Right lobe of liver (tissue), 6 donors: ENCODE measurements around the gene ARHGAP27. TPM values are rescaled to one million over a fixed set of nuclear protein-coding genes. Genes with fewer than 3 reads are reported as not detected.

ENCODE experiments used
- ATAC-seq, 4 donors: fragments of 200-7000 bp; cut with Tn5 transposase; one replicate each; pipeline ENCODE4 v1.9.1; 2020; ENCODE audit warnings: mild to moderate bottlenecking in 4 of 4, moderate library complexity in 4 of 4
- DNase-seq, 3 donors: peaks; one replicate each; pipeline ENCODE4 v3.0.0-alpha.2; 2020
- H3K27ac ChIP-seq, 3 donors: fragments of 200-600 bp; one replicate each; pipeline ENCODE4 v1.8.0; 2022
- H3K27me3 ChIP-seq, 2 donors: fragments of 200-600 bp; one replicate each; pipeline ENCODE4 v1.8.0; 2022
- H3K36me3 ChIP-seq, 4 donors: fragments of 200-600 bp; sonication (generic) in 1 of 4; one replicate each; pipeline versions ENCODE4 v1.5.1 to v1.8.0; 2017 to 2022; ENCODE audit warnings: control low read depth in 1 of 4
- H3K4me1 ChIP-seq, 4 donors: fragments of 200-600 bp; sonication (generic) in 1 of 4; one replicate each; pipeline versions ENCODE4 v1.5.1 to v1.8.0; 2017 to 2022; ENCODE audit warnings: control low read depth in 1 of 4
- H3K4me3 ChIP-seq, 3 donors: fragments of 200-600 bp; one replicate each; pipeline ENCODE4 v1.8.0; 2022
- H3K9me3 ChIP-seq, 4 donors: fragments of 200-600 bp; sonication (generic) in 1 of 4; one replicate each; pipeline versions ENCODE4 v1.5.1 to v1.8.0; 2017 to 2022; ENCODE audit warnings: control low read depth in 1 of 4
- CTCF ChIP-seq, 4 donors: fragments of 200-600 bp in 3 of 4; fragments of 450-650 bp in 1 of 4; IDR thresholded peaks; one replicate each; pipeline versions ENCODE4 v1.5.1 to v1.8.0; 2016 to 2022; ENCODE audit warnings: antibody characterized with exemption in 4 of 4, mild to moderate bottlenecking in 2 of 4
- POLR2A ChIP-seq: fragments of 450-650 bp; IDR thresholded peaks from one replicate; pipeline ENCODE4 v1.6.1; 2017; ENCODE audit warnings: antibody characterized with exemption, mild to moderate bottlenecking
- WGBS: methylation state at CpG from one replicate; pipeline ENCODE4 v1.1.6; 2018; ENCODE audit warnings: low coverage, low lambda C conversion rate; ENCODE audit not compliant: insufficient coverage; ENCODE audit errors: missing lambda C conversion rate; 5-methylcytosine and 5-hydroxymethylcytosine counted together
- intact Hi-C, 2 donors: fragments of 100-400 bp; cut with DNase I; formaldehyde crosslinking; loops; one replicate each; pipeline versions ENCODE4 v1.11.2 to v1.14.1; 2022
- total RNA-seq, 6 experiments: library from RNA; depleted of rRNA in 2 of 6; stranded (reverse); fragments of >200 nt in 2 of 6; fragmentation: NEBNext Ultra II Directional in 3 of 6; extraction: Animal tissue kit (Norgen Biotek cat#: 25700) in 3 of 6; gene quantifications; one replicate each; pipeline versions ENCODE4 v1.1.0 to v1.2.4, GENCODE V29; 2016 to 2023
- donor health status: DM: no; HTN: yes; CAD: no.
- donor health status: DM: no; HTN: no; CAD: no.
- donor health status: DM: no; HTN: no; CAD: no.
- donor health status: DM: no; HTN: yes; CAD: no.
- donor health status: DM: no; HTN: yes; CAD: no.

Gene ARHGAP27
- total RNA-seq, 6 experiments from 2014 or later: 4.9 to 9.3 (median 6.8) TPM

- H3K4me1 ChIP-seq: no peaks in the 10 kb centered on the region
- DNase-seq (peak in 1 of 3 donors; percentile 52), ATAC-seq (peak in 1 of 4 donors; percentile 18)
- intact Hi-C loops: no loop called here
- no peak overlapping the region for H3K27ac ChIP-seq
- TF ChIP-seq POLR2A: no peak
- no peak for TF ChIP-seq CTCF (IDR thresholded peaks at IDR 0.05)
- H3K27me3 ChIP-seq: no peaks in the 10 kb centered on the region
- 77% methylated on average over 10 of the region's 10 CpGs for WGBS
- no peak overlapping the region for H3K4me3 ChIP-seq
- H3K9me3 ChIP-seq: no peaks in the 10 kb centered on the region
- H3K36me3 ChIP-seq: no peaks in the 10 kb centered on the region
These were observed 17.4 kb downstream of the ARHGAP27 start for GRCh38 chr17:45414990-45415881.

DNA sequence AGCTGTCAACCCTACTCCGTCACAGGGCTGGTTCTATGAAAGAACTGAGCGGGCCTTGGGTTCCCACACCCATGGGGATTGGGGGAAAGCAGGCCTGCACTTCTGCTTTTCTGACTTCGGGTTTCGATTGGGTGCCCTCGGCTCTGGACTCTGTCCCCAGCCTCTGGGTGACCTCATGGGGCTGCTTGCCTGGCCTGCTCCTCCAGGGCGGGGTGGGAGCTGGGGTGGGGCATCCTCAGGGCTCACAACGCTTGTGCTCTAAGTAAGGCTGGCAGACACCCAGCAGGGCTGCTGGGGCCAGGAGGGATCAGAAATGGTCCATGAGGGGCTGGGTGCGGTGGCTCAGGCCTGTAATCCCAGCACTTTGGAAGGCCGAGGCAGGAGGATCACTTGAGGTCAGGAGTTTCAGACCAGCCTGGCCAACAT lies 19.2 kb downstream of the ARHGAP27 start:
- ATAC-seq: peak; percentile 57 to 74 (median 62)
- peak in 2 of 3 donors; percentile 63 to 73 for DNase-seq
- Histone ChIP-seq H3K4me1 (no peaks in the 10 kb centered on the region), H3K9me3 (no peaks in the 10 kb centered on the region), H3K27ac (no peak overlapping the region), H3K4me3 (no peak overlapping the region), H3K27me3 (no peaks in the 10 kb centered on the region), H3K36me3 (no peaks in the 10 kb centered on the region)
- WGBS: 41% methylated on average over 3 of the region's 9 CpGs
- TF ChIP-seq POLR2A (no peak), CTCF (IDR thresholded peaks at IDR 0.05) (no peak)
- intact Hi-C loops: no loop called here

DNA sequence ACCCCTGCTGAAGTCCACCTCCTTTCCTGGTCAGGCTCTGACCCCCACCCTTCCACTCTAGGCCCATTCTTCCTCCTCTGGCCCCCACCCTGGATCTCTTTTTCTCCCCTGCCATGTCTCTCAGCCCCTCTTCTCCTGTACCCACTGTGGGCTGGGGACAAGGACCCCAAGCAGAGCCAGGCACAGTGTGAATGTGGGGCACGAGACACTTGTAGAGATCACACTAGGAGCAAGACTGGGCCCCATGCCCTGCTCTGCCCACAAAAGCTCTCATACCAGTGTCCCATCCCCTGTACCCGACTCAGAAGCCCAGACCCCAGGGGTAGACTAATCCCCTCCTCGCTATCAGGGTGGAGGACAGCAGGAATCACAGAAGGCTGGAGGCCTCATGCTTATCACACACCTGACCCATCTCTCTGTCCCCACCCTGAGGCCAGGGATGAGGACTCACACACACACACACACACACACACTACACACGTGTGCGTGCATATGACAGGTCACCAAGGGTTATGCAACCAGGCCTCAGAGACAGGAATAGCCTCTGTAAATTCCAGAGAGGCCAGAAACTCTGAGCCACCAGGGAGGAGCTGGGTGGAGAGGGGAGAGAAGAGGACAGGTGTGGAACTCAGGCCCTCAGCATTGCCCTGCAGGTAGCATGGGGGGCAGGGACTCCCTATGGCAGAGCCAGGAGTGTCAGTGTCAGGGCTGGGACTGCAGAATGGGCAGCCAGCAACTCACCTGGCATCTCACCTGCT lies 21.1 kb downstream of the ARHGAP27 start:
- H3K27me3 ChIP-seq: no peaks in the 10 kb centered on the region
- H3K9me3 ChIP-seq: no peaks in the 10 kb centered on the region
- TF ChIP-seq POLR2A: no peak
- no peak for TF ChIP-seq CTCF (IDR thresholded peaks at IDR 0.05)
- intact Hi-C loops: no loop called here
- no peak overlapping the region for H3K4me3 ChIP-seq
- DNase-seq: peak in 1 of 3 donors; percentile 46
- no peak for ATAC-seq
- H3K27ac ChIP-seq: peak overlapping the region in 1 of 3 donors; percentile 72
- H3K36me3 ChIP-seq: no peaks in the 10 kb centered on the region
- 77% methylated on average over 3 of the region's 5 CpGs for WGBS
- H3K4me1 ChIP-seq: no peaks in the 10 kb centered on the region

GRCh38 chr17:45410144-45411091 lies 22.3 kb downstream of the ARHGAP27 start:
- H3K4me3 ChIP-seq: peak overlapping the region; percentile 25 to 47 (median 31)
- peak; percentile 37 to 61 (median 52) for ATAC-seq

More at GRCh38 chr17:45410144-45411091, 22.3 kb downstream of the ARHGAP27 start:
- Histone ChIP-seq H3K9me3 (no peaks in the 10 kb centered on the region), H3K4me1 (no peaks in the 10 kb centered on the region), H3K27ac (peak overlapping the region; percentile 50 to 72 (median 53)), H3K27me3 (no peaks in the 10 kb centered on the region), H3K36me3 (no peaks in the 10 kb centered on the region)
- peak; percentile 49 to 69 (median 61) for DNase-seq
- intact Hi-C loops: no loop called here
- WGBS: 65% methylated on average over 9 of the region's 24 CpGs
- no peak for TF ChIP-seq CTCF (IDR thresholded peaks at IDR 0.05)
- TF ChIP-seq POLR2A: no peak
